ENCODE measurements around the gene ONECUT1. TPM values are rescaled to one million over a fixed set of nuclear protein-coding genes. Genes with fewer than 3 reads are reported as not detected.

Gene ONECUT1
- total and polyA plus RNA-seq, 2 of the 8 experiments (the other 6 are each of a cell fraction or from before 2014, with no cell fraction given): 0.65 to 6.4 TPM

GRCh38 chr15:52735231-52736089, 54.7 kb downstream of the ONECUT1 start:
- Histone ChIP-seq H3K36me3 (ENCODE audit: control insufficient read depth in 2 of 4, insufficient read depth in 4 of 4, low read length in 3 of 4) (no peaks in the 10 kb centered on the region), H3K27ac (ENCODE audit: low read depth, low read length) (no peak overlapping the region), H2BK120ac (replicated peaks; ENCODE audit: low read depth, low read length) (no peak overlapping the region), H2BK20ac (ENCODE audit: low read length) (no peak overlapping the region), H3K23me2 (ENCODE audit: low read depth, low read length) (no peaks in the 10 kb centered on the region), H4K5ac (ENCODE audit: insufficient read length, low read depth, low read length) (no peak overlapping the region), H3K23ac (ENCODE audit: insufficient read length) (no peak overlapping the region), H3K9me3 (ENCODE audit: insufficient read depth in 2 of 2, low read depth in 1 of 2, low read length in 1 of 2) (no peaks in the 10 kb centered on the region), H3K4me1 (replicated peaks in 1 of 4; ENCODE audit: control insufficient read depth in 3 of 4, insufficient read depth in 4 of 4, low read length in 3 of 4) (peaks cover 0 to 6% (median 1%) of the 10 kb centered on the region in 4 experiments; a peak in 4 of 7 replicates), H4K91ac (replicated peaks; ENCODE audit: insufficient read length, low read length) (no peak overlapping the region), H3K14ac (ENCODE audit: insufficient read length) (no peak overlapping the region), H3K18ac (ENCODE audit: extremely low read depth, low read length) (no peak overlapping the region), H3K56ac (replicated peaks; ENCODE audit: insufficient read length, low read depth, low read length) (no peak overlapping the region), H2BK15ac (ENCODE audit: low read length) (no peak overlapping the region), H2AK5ac (ENCODE audit: low read depth, low read length) (no peak overlapping the region), H2AFZ (ENCODE audit: low read length) (no peak overlapping the region), H4K20me1 (replicated peaks in 1 of 2; ENCODE audit: control insufficient read depth in 1 of 2, insufficient read depth in 2 of 2, low read length in 2 of 2) (no peaks in the 10 kb centered on the region), H3K27me3 (replicated peaks in 1 of 4; ENCODE audit: control insufficient read depth in 3 of 4, extremely low read depth in 1 of 4, insufficient read depth in 3 of 4, low read length in 3 of 4) (no peaks in the 10 kb centered on the region), H3K79me1 (ENCODE audit: low read depth, low read length) (no peaks in the 10 kb centered on the region), H2BK5ac (ENCODE audit: low read depth, low read length) (no peak overlapping the region), H2BK12ac (ENCODE audit: low read depth, low read length) (no peak overlapping the region), H3K9ac (replicated peaks in 1 of 4; ENCODE audit: extremely low read depth in 1 of 4, low read depth in 3 of 4, low read length in 3 of 4) (no peak overlapping the region), H3K4ac (replicated peaks; ENCODE audit: insufficient read length, low read depth, low read length) (no peak overlapping the region), H3K79me2 (ENCODE audit: control insufficient read depth in 1 of 2, insufficient read depth in 2 of 2, low read length in 2 of 2) (no peaks in the 10 kb centered on the region), H3K4me2 (ENCODE audit: insufficient read depth in 1 of 2, low read depth in 2 of 2, low read length in 2 of 2) (no peak overlapping the region), H4K8ac (ENCODE audit: extremely low read depth, insufficient read depth, low read length) (no peak overlapping the region), H3K4me3 (ENCODE audit: extremely low read depth in 1 of 4, insufficient read depth in 2 of 4, low read depth in 3 of 4, low read length in 4 of 4) (no peak overlapping the region)
- WGBS, 2 experiments (ENCODE audit: extremely low coverage in 1 of 2, insufficient coverage in 1 of 2, insufficient read length in 1 of 2, insufficient replicate concordance in 2 of 2, low coverage in 1 of 2, low lambda C conversion rate in 2 of 2, missing lambda C conversion rate in 1 of 2): 59% methylated on average over 4 of the region's 4 CpGs; no CpG with 5 or more reads in 1 of the 2 experiments
- ChIA-PET CTCF (ENCODE audit: partially characterized antibody) (interaction anchor here (0.6 to 3.7 kb wide), 24 partner anchors 18 to 1434 kb away, joined by 3 to 59 read pairs (median 4); no protein-coding TSS in a partner anchor), POLR2A (ENCODE audit: partially characterized antibody) (interaction anchor here (0.7 to 1.6 kb wide), 3 partner anchors 473 to 480 kb away, joined by 3 to 7 read pairs (median 4); no protein-coding TSS in a partner anchor)
- peak; percentile 25 to 86 for DNase-seq (ENCODE audit: low read depth in 1 of 2, low spot score in 2 of 2)
- FAIRE-seq: peak; percentile 78
- no peak for TF ChIP-seq JUN (IDR thresholded peaks at IDR 0.05; ENCODE audit: low read depth, low read length)
- no peak for TF ChIP-seq CBX8 (IDR thresholded peaks at IDR 0.05; ENCODE audit: borderline replicate concordance, low read depth, low read length)
- no peak for TF ChIP-seq KDM4A (IDR thresholded peaks at IDR 0.05; ENCODE audit: low read depth, low read length, severe bottlenecking)
- peak in 2 of 3 experiments; percentile 75 to 85; a peak in 3 of 4 replicates for TF ChIP-seq CTCF (IDR thresholded peaks at IDR 0.05; ENCODE audit: control extremely low read depth in 1 of 3, insufficient read depth in 1 of 3, low read depth in 1 of 3, low read length in 3 of 3)
- peak; percentile 97 to 98 for TF ChIP-seq RAD21 (IDR thresholded peaks at IDR 0.05 in 1 of 2, conservative IDR thresholded peaks at IDR 0.05 in 1 of 2; ENCODE audit: low read depth in 2 of 2, low read length in 2 of 2)
